GM18499 (cell line): Measurements from ENCODE around the gene GLOD4.

ENCODE experiments used
- ATAC-seq: cut with Tn5 transposase; IDR thresholded peaks from one replicate; pipeline ENCODE4 v1.9.1; 2021; ENCODE audit warnings: moderate number of reproducible peaks; ENCODE audit not compliant: insufficient read depth, unreplicated experiment

Gene GLOD4

GRCh38 chr17:745406-745805 is 36.7 kb downstream of the GLOD4 start:
- ATAC-seq: no peak

GRCh38 chr17:744937-745336 is 37.1 kb downstream of the GLOD4 start:
- no peak for ATAC-seq

GRCh38 chr17:743139-743538 is 38.9 kb downstream of the GLOD4 start:
- ATAC-seq: no peak

- no peak for ATAC-seq
These were observed 39.8 kb downstream of the GLOD4 start for GRCh38 chr17:742147-742793.

GRCh38 chr17:740240-741017 is 41.7 kb downstream of the GLOD4 start:
- peak; percentile 46 for ATAC-seq

GRCh38 chr17:737561-738113 is 44.4 kb downstream of the GLOD4 start:
- ATAC-seq: no peak

- ATAC-seq: no peak
These were observed 48.3 kb downstream of the GLOD4 start for GRCh38 chr17:733743-734142.

GRCh38 chr17:732902-733720 is 49.0 kb downstream of the GLOD4 start:
- no peak for ATAC-seq

GRCh38 chr17:732067-732901 is 49.8 kb downstream of the GLOD4 start, which contains the start of gene TLCD3A:
TSS of gene TLCD3A (plus strand) at chr17:732596. CDS start at chr17:732648, 52 bp downstream.
- no peak for ATAC-seq

- ATAC-seq: no peak
These were observed 50.4 kb downstream of the GLOD4 start for GRCh38 chr17:731644-732066.

GRCh38 chr17:728911-729310 is 53.2 kb downstream of the GLOD4 start:
- ATAC-seq: no peak

- no peak for ATAC-seq
These were observed 55.7 kb downstream of the GLOD4 start for GRCh38 chr17:726271-726919.

- no peak for ATAC-seq
These were observed 56.3 kb downstream of the GLOD4 start for GRCh38 chr17:725746-726145.

- ATAC-seq: no peak
These were observed 57.0 kb downstream of the GLOD4 start for GRCh38 chr17:725084-725483.

GRCh38 chr17:721540-721937 is 60.5 kb downstream of the GLOD4 start:
- ATAC-seq: no peak

GRCh38 chr17:720706-721539 is 61.2 kb downstream of the GLOD4 start:
- no peak for ATAC-seq

- no peak for ATAC-seq
These were observed 64.0 kb downstream of the GLOD4 start for GRCh38 chr17:718075-718474.
